A673 (cell line): ENCODE results near the gene HOXD8. TPM values are rescaled to one million over a fixed set of nuclear protein-coding genes. Genes with fewer than 3 reads are reported as not detected.

Experiments used
- BruUV-seq: library from RNA; stranded (reverse); fragments of 400-500 nt; replicated peaks from 2 replicates; lab custom pipeline; 2021; lab: Mats Ljungman, UMichigan
- CTCF ChIA-PET: fragments of 300-600 bp; sonication (Branson Sonifier 250); formaldehyde crosslinking; loops from one replicate; lab custom pipeline; 2022; ENCODE audit warnings: antibody characterized with exemption; lab: Charles Lee
- POLR2A ChIA-PET: fragments of 300-600 bp; sonication (Branson Sonifier 250); formaldehyde crosslinking; loops from one replicate; lab custom pipeline; 2022; ENCODE audit warnings: antibody characterized with exemption; ENCODE audit not compliant: low non-redundant PET; lab: Charles Lee
- DNase-seq: peaks from one replicate; pipeline ENCODE4 v3.0.0-alpha.2; 2015; ENCODE audit warnings: low spot score
- H3K27ac ChIP-seq: fragments of 200-600 bp; sonication (generic); 2 replicates; pipeline ENCODE4 v1.5.1; 2016; ENCODE audit warnings: mixed run types, low read depth, mild to moderate bottlenecking, mixed read lengths, antibody characterized with exemption, low read length; ENCODE audit not compliant: poor library complexity, severe bottlenecking
- H3K27me3 ChIP-seq: fragments of 200-600 bp; sonication (generic); replicated peaks from 2 replicates; pipeline ENCODE4 v1.6.1; 2017; ENCODE audit warnings: mixed run types, low read depth, mild to moderate bottlenecking, mixed read lengths, antibody characterized with exemption, low read length; ENCODE audit not compliant: insufficient read depth, poor library complexity
- H3K36me3 ChIP-seq: fragments of 200-600 bp; sonication (generic); 2 replicates; pipeline ENCODE4 v1.6.1; 2016; ENCODE audit warnings: mixed run types, mild to moderate bottlenecking, mixed read lengths, antibody characterized with exemption, low read length; ENCODE audit not compliant: insufficient read depth, poor library complexity, severe bottlenecking
- H3K4me1 ChIP-seq: fragments of 200-600 bp; sonication (generic); 2 replicates; pipeline ENCODE4 v1.6.1; 2017; ENCODE audit warnings: mixed run types, mild to moderate bottlenecking, mixed read lengths, antibody characterized with exemption, low read length; ENCODE audit not compliant: insufficient read depth, poor library complexity, severe bottlenecking
- H3K4me3 ChIP-seq: fragments of 200-600 bp; sonication (generic); 2 replicates; pipeline ENCODE4 v1.5.1; 2016; ENCODE audit warnings: low read depth, mixed run types, mild to moderate bottlenecking, mixed read lengths, low read length; ENCODE audit not compliant: poor library complexity, severe bottlenecking
- H3K9me3 ChIP-seq: fragments of 200-600 bp; sonication (generic); 2 replicates; pipeline ENCODE4 v1.6.1; 2016; ENCODE audit warnings: mixed run types, low read depth, mild to moderate bottlenecking, mixed read lengths, antibody characterized with exemption, low read length; ENCODE audit not compliant: poor library complexity, severe bottlenecking
- EZH2 ChIP-seq: fragments of 200-600 bp; sonication (generic); IDR thresholded peaks from 2 replicates; pipeline ENCODE4 v1.6.1; 2017; ENCODE audit warnings: borderline replicate concordance, low read depth, mild to moderate bottlenecking, mixed read lengths, antibody characterized with exemption, low read length; ENCODE audit not compliant: poor library complexity, severe bottlenecking
- intact Hi-C: fragments of 100-400 bp; cut with micrococcal nuclease; formaldehyde crosslinking; loops from one replicate; pipeline ENCODE4 v1.10.0; 2022; ENCODE audit not compliant: unreplicated experiment
- total RNA-seq: library from RNA; stranded (reverse); gene quantifications from 2 replicates; pipeline ENCODE4 v1.2.3, GENCODE V29; 2021
- TF ChIP-seq, protein P1 (sequence below): fragments of 300-800, 200-600 bp; sonication (generic); conservative IDR thresholded peaks from 2 replicates; pipeline ENCODE4 v1.5.1; 2017; ENCODE audit warnings: low read depth, mild to moderate bottlenecking, antibody characterized with exemption, low read length, moderate library complexity, mixed read lengths

The HOXD8 gene
- total RNA-seq, 1 experiment from 2014 or later, result 56.8 TPM

DNA sequence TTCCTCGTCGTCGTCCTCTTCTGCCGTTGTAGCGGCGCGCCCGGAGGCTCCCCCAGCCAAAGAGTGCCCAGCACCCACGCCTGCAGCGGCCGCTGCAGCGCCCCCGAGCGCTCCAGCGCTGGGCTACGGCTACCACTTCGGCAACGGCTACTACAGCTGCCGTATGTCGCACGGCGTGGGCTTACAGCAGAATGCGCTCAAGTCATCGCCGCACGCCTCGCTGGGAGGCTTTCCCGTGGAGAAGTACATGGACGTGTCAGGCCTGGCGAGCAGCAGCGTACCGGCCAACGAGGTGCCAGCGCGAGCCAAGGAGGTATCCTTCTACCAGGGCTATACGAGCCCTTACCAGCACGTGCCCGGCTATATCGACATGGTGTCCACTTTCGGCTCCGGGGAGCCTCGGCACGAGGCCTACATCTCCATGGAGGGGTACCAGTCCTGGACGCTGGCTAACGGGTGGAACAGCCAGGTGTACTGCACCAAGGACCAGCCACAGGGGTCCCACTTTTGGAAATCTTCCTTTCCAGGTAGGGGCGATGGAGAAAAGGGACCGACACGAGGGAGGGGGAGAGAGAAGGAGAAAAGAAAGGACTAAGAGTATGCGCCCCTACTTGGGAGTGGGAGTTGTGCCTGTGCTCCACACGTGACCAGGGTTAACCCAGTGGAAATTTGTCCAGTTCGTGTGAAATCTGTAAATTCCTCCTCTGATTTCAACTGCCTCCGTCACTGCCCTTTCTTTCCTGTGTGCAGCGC, 36.2 kb upstream of the HOXD8 start:
- TF ChIP-seq, protein P1, sequence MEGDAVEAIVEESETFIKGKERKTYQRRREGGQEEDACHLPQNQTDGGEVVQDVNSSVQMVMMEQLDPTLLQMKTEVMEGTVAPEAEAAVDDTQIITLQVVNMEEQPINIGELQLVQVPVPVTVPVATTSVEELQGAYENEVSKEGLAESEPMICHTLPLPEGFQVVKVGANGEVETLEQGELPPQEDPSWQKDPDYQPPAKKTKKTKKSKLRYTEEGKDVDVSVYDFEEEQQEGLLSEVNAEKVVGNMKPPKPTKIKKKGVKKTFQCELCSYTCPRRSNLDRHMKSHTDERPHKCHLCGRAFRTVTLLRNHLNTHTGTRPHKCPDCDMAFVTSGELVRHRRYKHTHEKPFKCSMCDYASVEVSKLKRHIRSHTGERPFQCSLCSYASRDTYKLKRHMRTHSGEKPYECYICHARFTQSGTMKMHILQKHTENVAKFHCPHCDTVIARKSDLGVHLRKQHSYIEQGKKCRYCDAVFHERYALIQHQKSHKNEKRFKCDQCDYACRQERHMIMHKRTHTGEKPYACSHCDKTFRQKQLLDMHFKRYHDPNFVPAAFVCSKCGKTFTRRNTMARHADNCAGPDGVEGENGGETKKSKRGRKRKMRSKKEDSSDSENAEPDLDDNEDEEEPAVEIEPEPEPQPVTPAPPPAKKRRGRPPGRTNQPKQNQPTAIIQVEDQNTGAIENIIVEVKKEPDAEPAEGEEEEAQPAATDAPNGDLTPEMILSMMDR, result peak; percentile 52
- no peak for TF ChIP-seq EZH2
- Histone ChIP-seq H3K27me3 (no peaks in the 10 kb centered on the region), H3K36me3 (peaks cover 7% of the 10 kb centered on the region), H3K27ac (peak overlapping the region; percentile 45), H3K4me1 (peaks cover 26% of the 10 kb centered on the region), H3K4me3 (peak overlapping the region; percentile 68), H3K9me3 (no peaks in the 10 kb centered on the region)
- DNase-seq, result peak; percentile 79
- POLR2A ChIA-PET, result no interaction called here
- intact Hi-C loops, result loop anchor here (10.0 kb wide), 1 partner anchor 1089 kb away; the partner anchor contains the start of gene CHN1
- CTCF ChIA-PET, result interaction anchor here (0.6 kb wide), 1 partner anchor 660 kb away, joined by 4 read pairs; no protein-coding TSS in a partner anchor
- BruUV-seq, result no TSS peak

DNA sequence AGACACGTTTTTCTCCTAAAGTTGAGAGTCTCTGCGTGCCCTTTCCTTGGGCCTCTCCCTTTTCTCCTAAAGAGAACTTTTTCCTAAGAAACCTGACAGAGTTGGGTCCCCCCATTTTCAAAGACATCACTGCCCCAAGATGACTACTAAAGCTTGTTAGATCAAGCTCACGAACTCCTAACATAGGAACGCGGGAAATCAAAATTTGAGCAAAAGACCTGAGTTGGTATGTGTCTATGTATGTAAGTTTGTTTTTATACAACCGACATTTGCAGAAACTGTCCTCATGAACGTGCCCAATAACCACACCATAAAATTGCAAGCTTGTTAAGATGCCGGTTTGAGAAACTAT, 35.6 kb upstream of the HOXD8 start:
- Histone ChIP-seq H3K36me3 (peaks cover 7% of the 10 kb centered on the region), H3K4me1 (peaks cover 26% of the 10 kb centered on the region), H3K4me3 (peak overlapping the region; percentile 68), H3K27me3 (no peaks in the 10 kb centered on the region), H3K9me3 (no peaks in the 10 kb centered on the region), H3K27ac (peak overlapping the region; percentile 45)
- BruUV-seq, result no TSS peak
- TF ChIP-seq EZH2, result no peak
- TF ChIP-seq, protein P1, result no peak
- ChIA-PET POLR2A (no interaction called here), CTCF (no interaction called here)
- DNase-seq, result no peak
- intact Hi-C loops, result loop anchor here (10.0 kb wide), 1 partner anchor 1089 kb away; the partner anchor contains the start of gene CHN1

DNA sequence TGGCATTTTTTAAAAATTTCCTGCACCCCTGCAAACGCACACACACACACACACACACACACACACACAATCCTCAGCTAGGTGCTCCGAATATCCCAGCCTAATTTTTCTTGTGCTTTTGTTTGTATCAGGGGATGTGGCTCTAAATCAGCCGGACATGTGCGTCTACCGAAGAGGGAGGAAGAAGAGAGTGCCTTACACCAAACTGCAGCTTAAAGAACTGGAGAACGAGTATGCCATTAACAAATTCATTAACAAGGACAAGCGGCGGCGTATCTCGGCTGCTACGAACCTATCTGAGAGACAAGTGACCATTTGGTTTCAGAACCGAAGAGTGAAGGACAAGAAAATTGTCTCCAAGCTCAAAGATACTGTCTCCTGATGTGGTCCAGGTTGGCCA, 35.2 kb upstream of the HOXD8 start:
- H3K27me3 ChIP-seq, result no peaks in the 10 kb centered on the region
- H3K36me3 ChIP-seq, result peaks cover 7% of the 10 kb centered on the region
- H3K27ac ChIP-seq, result peak overlapping the region; percentile 45
- no TSS peak for BruUV-seq
- ChIA-PET CTCF (no interaction called here), POLR2A (interaction anchor here (0.6 kb wide), 1 partner anchor 924 kb away, joined by 5 read pairs; no protein-coding TSS in a partner anchor)
- peak overlapping the region; percentile 68 for H3K4me3 ChIP-seq
- intact Hi-C loops, result loop anchor here (10.0 kb wide), 1 partner anchor 1090 kb away; the partner anchor contains the start of gene CHN1
- no peak for DNase-seq
- H3K9me3 ChIP-seq, result no peaks in the 10 kb centered on the region
- peaks cover 26% of the 10 kb centered on the region for H3K4me1 ChIP-seq
- TF ChIP-seq EZH2, result no peak
- TF ChIP-seq, protein P1, result no peak
